H1 (cell line): ENCODE data around the gene PYGB. TPM values are rescaled to one million over a fixed set of nuclear protein-coding genes. Genes with fewer than 3 reads are reported as not detected.

Experiments
- CTCF ChIA-PET: fragments of 300-600 bp; sonication (Branson Sonifier 250); formaldehyde crosslinking; loops from one replicate; lab custom pipeline; 2021; ENCODE audit not compliant: partially characterized antibody; lab: Charles Lee
- POLR2A ChIA-PET: fragments of 300-600 bp; sonication (Branson Sonifier 250); formaldehyde crosslinking; loops from one replicate; lab custom pipeline; 2021; ENCODE audit warnings: inconsistent platforms; ENCODE audit not compliant: partially characterized antibody; lab: Charles Lee
- DNase-seq, 2 experiments: peaks; one replicate each; pipeline versions ENCODE4 v3.0.0 to v3.0.0-alpha.2; 2010 to 2022; ENCODE audit warnings: low spot score in 2 of 2, low read depth in 1 of 2, mixed read lengths in 1 of 2
- FAIRE-seq: peaks from 2 replicates; lab custom pipeline; 2011; peaks lifted over from hg19 to GRCh38; lab: Jason Lieb, UNC
- H2AFZ ChIP-seq: 2 replicates; pipeline ENCODE4 v1.8.1; 2012; ENCODE audit warnings: low read length, inconsistent platforms
- H2AK5ac ChIP-seq: 2 replicates; pipeline ENCODE4 v1.6.1; 2013; ENCODE audit warnings: low read depth, low read length
- H2BK120ac ChIP-seq: replicated peaks from 2 replicates; pipeline ENCODE3; 2013; ENCODE audit warnings: low read depth, low read length, inconsistent platforms
- H2BK12ac ChIP-seq: 2 replicates; pipeline ENCODE4 v1.6.1; 2013; ENCODE audit warnings: low read depth, low read length
- H2BK15ac ChIP-seq: 2 replicates; pipeline ENCODE4 v1.6.1; 2013; ENCODE audit warnings: low read length
- H2BK20ac ChIP-seq: 2 replicates; pipeline ENCODE4 v1.6.1; 2013; ENCODE audit warnings: low read length
- H2BK5ac ChIP-seq: 2 replicates; pipeline ENCODE4 v1.6.1; 2013; ENCODE audit warnings: low read depth, low read length
- H3K14ac ChIP-seq: 2 replicates; pipeline ENCODE4 v1.6.1; 2013; ENCODE audit warnings: inconsistent platforms; ENCODE audit not compliant: insufficient read length
- H3K18ac ChIP-seq: 2 replicates; pipeline ENCODE4 v1.6.1; 2013; ENCODE audit warnings: low read length; ENCODE audit errors: extremely low read depth
- H3K23ac ChIP-seq: 2 replicates; pipeline ENCODE4 v1.6.1; 2013; ENCODE audit warnings: inconsistent platforms; ENCODE audit not compliant: insufficient read length
- H3K23me2 ChIP-seq: 2 replicates; pipeline ENCODE4 v1.6.1; 2013; ENCODE audit warnings: low read depth, low read length
- H3K27ac ChIP-seq: 2 replicates; pipeline ENCODE4 v1.6.1; 2011; ENCODE audit warnings: low read depth, low read length, inconsistent platforms
- H3K27me3 ChIP-seq, 4 experiments: replicated peaks in 1 of 4; 1 replicate in 1 of 4; 2 replicates in 3 of 4; pipeline versions ENCODE4 v1.6.1 to v1.8.1; 2011 to 2013; ENCODE audit warnings: low read length in 3 of 4, mild to moderate bottlenecking in 3 of 4, inconsistent platforms in 2 of 4, mixed read lengths in 2 of 4, moderate library complexity in 1 of 4; ENCODE audit not compliant: control insufficient read depth in 3 of 4, insufficient read depth in 3 of 4; ENCODE audit errors: extremely low read depth in 1 of 4
- H3K36me3 ChIP-seq, 4 experiments: 2 replicates each; pipeline versions ENCODE4 v1.6.1 to v1.8.1; 2011 to 2013; ENCODE audit warnings: mild to moderate bottlenecking in 4 of 4, low read length in 3 of 4, moderate library complexity in 2 of 4, control low read depth in 1 of 4, inconsistent platforms in 1 of 4; ENCODE audit not compliant: insufficient read depth in 4 of 4, control insufficient read depth in 2 of 4
- H3K4ac ChIP-seq: replicated peaks from 2 replicates; pipeline ENCODE3; 2013; ENCODE audit warnings: low read length, low read depth, mixed read lengths, inconsistent platforms; ENCODE audit not compliant: insufficient read length
- H3K4me1 ChIP-seq, 4 experiments: replicated peaks in 1 of 4; 1 replicate in 1 of 4; 2 replicates in 3 of 4; pipeline versions ENCODE4 v1.6.1 to v1.8.1; 2011 to 2013; ENCODE audit warnings: low read length in 3 of 4, inconsistent platforms in 2 of 4, mixed read lengths in 1 of 4; ENCODE audit not compliant: insufficient read depth in 4 of 4, control insufficient read depth in 3 of 4
- H3K4me2 ChIP-seq, 2 experiments: 2 replicates each; pipeline versions ENCODE4 v1.6.1 to v1.8.1; 2011 to 2013; ENCODE audit warnings: low read depth in 2 of 2, low read length in 2 of 2, control low read depth in 1 of 2, inconsistent platforms in 1 of 2, mild to moderate bottlenecking in 1 of 2; ENCODE audit not compliant: insufficient read depth in 1 of 2
- H3K4me3 ChIP-seq, 4 experiments: fragments of 200-600, 300-600 bp in 1 of 4; sonication (generic), shearing (Covaris generic), sonication (Bioruptor Twin) in 1 of 4; 2 replicates each; pipeline versions ENCODE4 v1.5.1 to v1.8.1; 2011 to 2016; ENCODE audit warnings: low read length in 4 of 4, low read depth in 3 of 4, control low read depth in 2 of 4, inconsistent platforms in 2 of 4, mild to moderate bottlenecking in 2 of 4, mixed read lengths in 1 of 4, moderate library complexity in 1 of 4; ENCODE audit not compliant: insufficient read depth in 2 of 4; ENCODE audit errors: extremely low read depth in 1 of 4
- H3K56ac ChIP-seq: replicated peaks from 2 replicates; pipeline ENCODE3; 2013; ENCODE audit warnings: low read depth, mild to moderate bottlenecking, mixed read lengths, low read length, inconsistent platforms; ENCODE audit not compliant: insufficient read length
- H3K79me1 ChIP-seq: 2 replicates; pipeline ENCODE4 v1.6.1; 2013; ENCODE audit warnings: low read depth, low read length, control low read depth
- H3K79me2 ChIP-seq, 2 experiments: 2 replicates each; pipeline versions ENCODE4 v1.6.1 to v1.8.1; 2012 to 2013; ENCODE audit warnings: low read length in 2 of 2, mild to moderate bottlenecking in 2 of 2, inconsistent platforms in 1 of 2; ENCODE audit not compliant: insufficient read depth in 2 of 2, control insufficient read depth in 1 of 2
- H3K9ac ChIP-seq, 4 experiments: replicated peaks in 1 of 4; 1 replicate in 1 of 4; 2 replicates in 3 of 4; pipeline versions ENCODE4 v1.6.1 to v1.8.1; 2011 to 2013; ENCODE audit warnings: low read depth in 3 of 4, low read length in 3 of 4, control low read depth in 2 of 4, mild to moderate bottlenecking in 2 of 4, moderate library complexity in 2 of 4, inconsistent platforms in 1 of 4; ENCODE audit errors: extremely low read depth in 1 of 4
- H3K9me3 ChIP-seq, 2 experiments: 2 replicates each; pipeline versions ENCODE4 v1.6.1 to v1.8.1; 2012 to 2013; ENCODE audit warnings: mild to moderate bottlenecking in 2 of 2, moderate library complexity in 2 of 2, control low read depth in 1 of 2, inconsistent platforms in 1 of 2, low read depth in 1 of 2, low read length in 1 of 2, mixed read lengths in 1 of 2; ENCODE audit not compliant: insufficient read depth in 2 of 2
- H4K20me1 ChIP-seq, 2 experiments: replicated peaks in 1 of 2; 2 replicates each; pipeline versions ENCODE3 to v1.8.1; 2011 to 2013; ENCODE audit warnings: inconsistent platforms in 2 of 2, low read length in 2 of 2, mild to moderate bottlenecking in 1 of 2; ENCODE audit not compliant: insufficient read depth in 2 of 2, control insufficient read depth in 1 of 2
- H4K5ac ChIP-seq: 2 replicates; pipeline ENCODE4 v1.6.1; 2013; ENCODE audit warnings: low read length, low read depth, mixed read lengths, inconsistent platforms; ENCODE audit not compliant: insufficient read length
- H4K8ac ChIP-seq: 2 replicates; pipeline ENCODE4 v1.8.0; 2013; ENCODE audit warnings: mild to moderate bottlenecking, moderate library complexity, low read length, inconsistent platforms; ENCODE audit not compliant: insufficient read depth; ENCODE audit errors: extremely low read depth
- H4K91ac ChIP-seq: replicated peaks from 2 replicates; pipeline ENCODE3; 2013; ENCODE audit warnings: low read length, mixed read lengths, inconsistent platforms; ENCODE audit not compliant: insufficient read length
- CREB1 ChIP-seq: IDR thresholded peaks from 2 replicates; pipeline ENCODE4 v1.6.1; 2012; ENCODE audit warnings: inconsistent platforms
- POLR2AphosphoS5 ChIP-seq: IDR thresholded peaks from 2 replicates; pipeline ENCODE4 v1.6.1; 2011; ENCODE audit warnings: low read depth, low read length
- WGBS, 2 experiments: shearing (Covaris generic) in 1 of 2; methylation state at CpG; one replicate each; pipeline versions ENCODE4 v1.1.6 to v1.1.7; 2013 to 2015; ENCODE audit warnings: low lambda C conversion rate in 2 of 2, mixed read lengths in 2 of 2, inconsistent platforms in 1 of 2, low coverage in 1 of 2, missing lambda C conversion rate in 1 of 2; ENCODE audit not compliant: insufficient replicate concordance in 2 of 2, insufficient coverage in 1 of 2, insufficient read length in 1 of 2; ENCODE audit errors: extremely low coverage in 1 of 2, missing lambda C conversion rate in 1 of 2; 5-methylcytosine and 5-hydroxymethylcytosine counted together
- polyA plus RNA-seq, 7 experiments: library from polyadenylated mRNA; depleted of rRNA in 3 of 7; stranded (reverse) in 5 of 7; unstranded in 2 of 7; fragments of >200 nt in 5 of 7; fragments of 200-250 nt in 2 of 7; gene quantifications; 1 replicate in 5 of 7; 2 replicates in 1 of 7; 4 replicates in 1 of 7; pipeline versions ENCODE4 v1.2.1 to v1.2.3, GENCODE V29; 2011 to 2013; ENCODE audit warnings: missing spikeins in 2 of 7, mixed read lengths in 2 of 7
- total RNA-seq: library from RNA; stranded (reverse); fragmentation: NEBNext Ultra II Directional; extraction: Animal tissue kit (Norgen Biotek cat#: 25700); gene quantifications from 2 replicates; pipeline ENCODE4 v1.2.1, GENCODE V29; 2021

The PYGB gene
- total and polyA plus RNA-seq, 2 of the 8 experiments (the other 6 are each of a cell fraction or from before 2014, with no cell fraction given) = 26.6 to 56.0 TPM

DNA sequence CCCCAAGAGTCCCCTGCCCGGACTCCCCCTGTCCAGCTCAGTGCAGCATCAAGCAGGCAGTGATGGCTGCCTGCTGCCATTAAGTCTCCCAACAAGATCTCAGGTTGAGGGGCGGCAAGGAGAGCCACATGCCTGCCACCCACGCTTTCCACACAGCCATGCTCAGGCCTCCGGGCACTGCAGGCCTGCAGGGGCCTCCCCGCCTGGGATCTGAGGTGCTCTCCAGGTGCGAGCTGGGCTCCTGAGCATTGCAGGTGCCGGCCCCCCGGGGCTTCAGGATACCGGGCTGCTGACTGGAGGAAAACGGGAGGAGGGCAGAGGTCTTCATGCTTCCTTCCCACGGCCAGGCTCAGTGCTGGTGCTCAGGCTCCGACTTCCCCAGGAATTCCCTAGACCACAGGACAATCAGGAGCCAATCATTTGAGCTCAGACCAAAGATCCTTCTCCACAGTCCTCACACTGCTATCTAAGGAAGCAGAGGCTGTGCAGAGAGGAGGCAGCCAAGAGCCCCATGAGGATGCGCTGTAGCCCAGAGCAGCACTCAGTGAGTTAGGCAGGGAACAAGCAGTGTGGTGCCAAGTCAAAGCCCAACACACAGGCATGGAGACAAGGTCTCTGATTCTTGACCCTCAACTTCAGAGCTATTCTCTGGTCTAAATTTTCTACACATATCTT lies 52.7 kb downstream of the PYGB start:
- no peak overlapping the region for H2BK120ac ChIP-seq

More for the DNA sequence above, 52.7 kb downstream of the PYGB start:
- Histone ChIP-seq H3K4me1 (peaks cover 0 to 7% (median 2%) of the 10 kb centered on the region in 4 experiments; a peak in 3 of 7 replicates), H3K27ac (no peak overlapping the region), H4K5ac (no peak overlapping the region), H3K27me3 (no peaks in the 10 kb centered on the region; a peak in 1 of 7 replicates), H3K79me2 (no peaks in the 10 kb centered on the region), H2AK5ac (no peak overlapping the region), H2BK15ac (no peak overlapping the region), H4K91ac (no peak overlapping the region), H3K4ac (no peak overlapping the region), H3K9ac (no peak overlapping the region), H4K20me1 (peaks cover 0 to 5% of the 10 kb centered on the region in 2 experiments), H3K9me3 (no peaks in the 10 kb centered on the region), H2BK5ac (no peak overlapping the region; the same call in 1 of the 2 replicates), H3K36me3 (peaks cover 0 to 9% (median under 1%) of the 10 kb centered on the region in 4 experiments; a peak in 3 of 8 replicates), H4K8ac (no peak overlapping the region), H3K56ac (no peak overlapping the region), H2BK20ac (no peak overlapping the region), H3K23me2 (no peaks in the 10 kb centered on the region), H3K4me3 (no peak overlapping the region), H3K4me2 (no peak overlapping the region), H2BK12ac (no peak overlapping the region), H2AFZ (no peak overlapping the region), H3K79me1 (peaks cover 7% of the 10 kb centered on the region; the same call in 1 of the 2 replicates), H3K23ac (no peak overlapping the region), H3K18ac (no peak overlapping the region), H3K14ac (no peak overlapping the region)
- 79% methylated on average over 13 of the region's 13 CpGs; no CpG with 5 or more reads in 1 of the 2 experiments for WGBS, 2 experiments
- ChIA-PET CTCF (interaction anchor here (1.0 to 4.8 kb wide), 13 partner anchors 9 to 210 kb away, joined by 3 to 39 read pairs (median 4); no protein-coding TSS in a partner anchor), POLR2A (interaction anchor here (1.2 to 2.1 kb wide), 3 partner anchors 11 to 108 kb away, joined by 3 to 22 read pairs (median 3); partner anchors contain the start of gene GINS1)
- FAIRE-seq (no peak), DNase-seq (no peak)
- no peak for TF ChIP-seq CREB1
- 0 out of 2 replicates have a peak, but pooled peaks have one; percentile 23 for TF ChIP-seq POLR2AphosphoS5
